ENCODE measurements around the gene TNFRSF4. TPM values are rescaled to one million over a fixed set of nuclear protein-coding genes. Genes with fewer than 3 reads are reported as not detected.

TNFRSF4 gene
- total and polyA plus RNA-seq, 2 of the 8 experiments (the other 6 are each of a cell fraction or from before 2014, with no cell fraction given) = 0.06 TPM; not detected in 1

DNA sequence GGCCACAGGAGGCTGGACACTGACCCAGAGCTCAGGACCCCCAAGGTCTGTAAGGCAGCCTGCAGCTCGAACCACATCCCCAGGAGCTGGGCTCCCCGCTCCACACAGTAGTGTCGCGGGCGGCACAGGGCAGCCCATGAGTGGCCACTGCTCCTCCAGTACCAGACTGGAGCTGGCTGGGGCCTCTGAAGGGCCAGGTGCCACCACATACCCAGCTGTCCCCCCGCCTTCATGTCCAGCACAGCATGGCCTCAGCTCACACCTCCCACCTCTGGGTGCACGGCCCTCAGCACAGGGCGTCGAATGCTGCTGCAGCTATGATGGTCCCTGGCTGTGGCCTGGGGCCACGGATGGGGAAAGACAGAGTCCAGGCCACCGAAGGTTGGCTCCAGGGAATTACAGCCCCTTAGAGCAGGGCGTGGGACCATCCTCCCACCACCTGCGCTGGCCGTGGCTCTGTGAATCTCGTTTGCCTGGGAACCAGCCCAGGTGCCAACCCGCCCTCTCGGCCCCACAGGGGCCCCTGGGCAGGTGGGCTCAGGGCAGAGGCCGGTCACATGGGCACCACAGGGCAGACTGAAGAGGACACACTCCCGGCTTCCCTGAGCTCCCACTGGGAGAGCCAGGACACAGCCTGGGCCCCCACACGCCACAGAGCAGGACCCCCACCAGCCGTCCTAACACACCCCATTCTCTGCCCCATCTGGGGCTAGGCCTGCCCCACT, 2.1 kb upstream of the TNFRSF4 start:
- Histone ChIP-seq H3K4ac (replicated peaks; ENCODE audit: insufficient read length, low read depth, low read length) (no peak overlapping the region), H4K20me1 (replicated peaks in 1 of 2; ENCODE audit: control insufficient read depth in 1 of 2, insufficient read depth in 2 of 2, low read length in 2 of 2) (peaks cover 3 to 10% of the 10 kb centered on the region in 2 experiments), H2BK120ac (replicated peaks; ENCODE audit: low read depth, low read length) (no peak overlapping the region), H3K27me3 (replicated peaks in 1 of 4; ENCODE audit: control insufficient read depth in 3 of 4, extremely low read depth in 1 of 4, insufficient read depth in 3 of 4, low read length in 3 of 4) (no peaks in the 10 kb centered on the region), H3K79me1 (ENCODE audit: low read depth, low read length) (peaks cover 2% of the 10 kb centered on the region; the same call in 1 of the 2 replicates), H2BK20ac (ENCODE audit: low read length) (no peak overlapping the region), H2AFZ (ENCODE audit: low read length) (no peak overlapping the region), H3K56ac (replicated peaks; ENCODE audit: insufficient read length, low read depth, low read length) (no peak overlapping the region), H2BK5ac (ENCODE audit: low read depth, low read length) (no peak overlapping the region), H4K8ac (ENCODE audit: extremely low read depth, insufficient read depth, low read length) (no peak overlapping the region; the same call in 1 of the 2 replicates), H3K27ac (ENCODE audit: low read depth, low read length) (no peak overlapping the region), H3K9me3 (ENCODE audit: insufficient read depth in 2 of 2, low read depth in 1 of 2, low read length in 1 of 2) (no peaks in the 10 kb centered on the region), H3K4me1 (replicated peaks in 1 of 4; ENCODE audit: control insufficient read depth in 3 of 4, insufficient read depth in 4 of 4, low read length in 3 of 4) (no peaks in the 10 kb centered on the region; a peak in 1 of 7 replicates), H3K79me2 (ENCODE audit: control insufficient read depth in 1 of 2, insufficient read depth in 2 of 2, low read length in 2 of 2) (no peaks in the 10 kb centered on the region), H3K23ac (ENCODE audit: insufficient read length) (no peak overlapping the region), H3K23me2 (ENCODE audit: low read depth, low read length) (no peaks in the 10 kb centered on the region), H3K36me3 (ENCODE audit: control insufficient read depth in 2 of 4, insufficient read depth in 4 of 4, low read length in 3 of 4) (peaks cover 0 to 18% (median 5%) of the 10 kb centered on the region in 4 experiments; a peak in 5 of 8 replicates), H4K5ac (ENCODE audit: insufficient read length, low read depth, low read length) (no peak overlapping the region), H3K9ac (replicated peaks in 1 of 4; ENCODE audit: extremely low read depth in 1 of 4, low read depth in 3 of 4, low read length in 3 of 4) (no peak overlapping the region), H2AK5ac (ENCODE audit: low read depth, low read length) (no peak overlapping the region), H2BK15ac (ENCODE audit: low read length) (no peak overlapping the region), H3K14ac (ENCODE audit: insufficient read length) (no peak overlapping the region), H3K18ac (ENCODE audit: extremely low read depth, low read length) (no peak overlapping the region), H3K4me2 (ENCODE audit: insufficient read depth in 1 of 2, low read depth in 2 of 2, low read length in 2 of 2) (no peak overlapping the region), H2BK12ac (ENCODE audit: low read depth, low read length) (no peak overlapping the region; the same call in 1 of the 2 replicates), H4K91ac (replicated peaks; ENCODE audit: insufficient read length, low read length) (no peak overlapping the region), H3K4me3 (ENCODE audit: extremely low read depth in 1 of 4, insufficient read depth in 2 of 4, low read depth in 3 of 4, low read length in 4 of 4) (no peak overlapping the region)
- DNase-seq (ENCODE audit: low read depth in 1 of 2, low spot score in 2 of 2) = no peak
- POLR2A ChIA-PET (ENCODE audit: partially characterized antibody) = interaction anchor here (0.6 to 4.3 kb wide), 6 partner anchors 11 to 815 kb away, joined by 3 to 15 read pairs (median 4); partner anchors contain the start of gene B3GALT6
- CTCF ChIA-PET (ENCODE audit: partially characterized antibody) = interaction anchor here (0.7 to 1.9 kb wide), 9 partner anchors 9 to 232 kb away, joined by 3 to 12 read pairs (median 3); no protein-coding TSS in a partner anchor
- TF ChIP-seq, protein P1, sequence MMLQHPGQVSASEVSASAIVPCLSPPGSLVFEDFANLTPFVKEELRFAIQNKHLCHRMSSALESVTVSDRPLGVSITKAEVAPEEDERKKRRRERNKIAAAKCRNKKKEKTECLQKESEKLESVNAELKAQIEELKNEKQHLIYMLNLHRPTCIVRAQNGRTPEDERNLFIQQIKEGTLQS (IDR thresholded peaks at IDR 0.05; ENCODE audit: insufficient read depth, low read depth, low read length) = no peak
- TF ChIP-seq CTBP2 (IDR thresholded peaks at IDR 0.05; ENCODE audit: borderline replicate concordance, insufficient read depth, insufficient read length, low read length) = no peak
- TF ChIP-seq SIRT6 (IDR thresholded peaks at IDR 0.05; ENCODE audit: low read length) = no peak
- TF ChIP-seq GTF2F1 (IDR thresholded peaks at IDR 0.05; ENCODE audit: borderline replicate concordance, low read depth, low read length) = no peak
- no peak for TF ChIP-seq RXRA (IDR thresholded peaks at IDR 0.05; ENCODE audit: insufficient read depth, low read depth, low read length)
- no peak for TF ChIP-seq JUN (IDR thresholded peaks at IDR 0.05; ENCODE audit: low read depth, low read length)
- TF ChIP-seq, protein P2, sequence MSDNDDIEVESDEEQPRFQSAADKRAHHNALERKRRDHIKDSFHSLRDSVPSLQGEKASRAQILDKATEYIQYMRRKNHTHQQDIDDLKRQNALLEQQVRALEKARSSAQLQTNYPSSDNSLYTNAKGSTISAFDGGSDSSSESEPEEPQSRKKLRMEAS (IDR thresholded peaks at IDR 0.05) = no peak
- no peak for TF ChIP-seq TEAD4 (IDR thresholded peaks at IDR 0.05; ENCODE audit: low read depth, low read length)
- TF ChIP-seq NRF1 (IDR thresholded peaks at IDR 0.05; ENCODE audit: low read depth, low read length) = no peak
- TF ChIP-seq, protein P3, sequence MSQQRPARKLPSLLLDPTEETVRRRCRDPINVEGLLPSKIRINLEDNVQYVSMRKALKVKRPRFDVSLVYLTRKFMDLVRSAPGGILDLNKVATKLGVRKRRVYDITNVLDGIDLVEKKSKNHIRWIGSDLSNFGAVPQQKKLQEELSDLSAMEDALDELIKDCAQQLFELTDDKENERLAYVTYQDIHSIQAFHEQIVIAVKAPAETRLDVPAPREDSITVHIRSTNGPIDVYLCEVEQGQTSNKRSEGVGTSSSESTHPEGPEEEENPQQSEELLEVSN (IDR thresholded peaks at IDR 0.05) = no peak
- WGBS, 2 experiments (ENCODE audit: extremely low coverage in 1 of 2, insufficient coverage in 1 of 2, insufficient read length in 1 of 2, insufficient replicate concordance in 2 of 2, low coverage in 1 of 2, low lambda C conversion rate in 2 of 2, missing lambda C conversion rate in 1 of 2) = 91% methylated on average over 20 of the region's 21 CpGs; no CpG with 5 or more reads in 1 of the 2 experiments
- no peak for FAIRE-seq
